Stimulated activated CD4-positive, alpha-beta T cell treated with anti-CD3 and anti-CD28 coated beads, TNF-alpha, amount 100 ng/mL, for 1 hour (primary cell): Measurements from ENCODE around the gene CDKN2AIP.
"Not testable (repeated sequence)": the region's sequence is repeated elsewhere in the genome, so short reads cannot be mapped to it uniquely, and the experiment has no call there.

Experiments
- DNase-seq, 3 donors: peaks; one replicate each; pipeline ENCODE4 v3.0.0-alpha.2; 2020; ENCODE audit warnings: low read depth in 3 of 3, low spot score in 1 of 3

Gene CDKN2AIP

DNA sequence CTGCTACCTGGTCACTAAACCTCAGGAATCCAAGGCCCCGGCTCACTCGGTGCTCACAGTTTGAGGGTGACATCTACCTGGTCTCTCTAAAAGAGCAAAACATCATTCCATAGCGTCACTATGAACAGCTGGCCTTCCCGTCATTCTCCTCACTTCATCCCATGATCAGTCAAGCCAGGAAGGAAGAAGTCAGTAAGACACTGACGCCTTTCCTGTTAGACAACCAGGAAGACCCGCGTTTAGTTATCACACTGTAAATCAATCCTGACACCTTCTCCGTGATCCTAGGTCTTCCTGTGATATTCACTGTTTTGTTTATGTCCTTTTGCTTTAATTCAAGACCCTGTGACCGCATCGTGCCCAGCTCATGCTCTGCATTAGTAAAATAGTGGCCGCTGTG, 31.6 kb upstream of the CDKN2AIP start:
- no peak for DNase-seq

DNA sequence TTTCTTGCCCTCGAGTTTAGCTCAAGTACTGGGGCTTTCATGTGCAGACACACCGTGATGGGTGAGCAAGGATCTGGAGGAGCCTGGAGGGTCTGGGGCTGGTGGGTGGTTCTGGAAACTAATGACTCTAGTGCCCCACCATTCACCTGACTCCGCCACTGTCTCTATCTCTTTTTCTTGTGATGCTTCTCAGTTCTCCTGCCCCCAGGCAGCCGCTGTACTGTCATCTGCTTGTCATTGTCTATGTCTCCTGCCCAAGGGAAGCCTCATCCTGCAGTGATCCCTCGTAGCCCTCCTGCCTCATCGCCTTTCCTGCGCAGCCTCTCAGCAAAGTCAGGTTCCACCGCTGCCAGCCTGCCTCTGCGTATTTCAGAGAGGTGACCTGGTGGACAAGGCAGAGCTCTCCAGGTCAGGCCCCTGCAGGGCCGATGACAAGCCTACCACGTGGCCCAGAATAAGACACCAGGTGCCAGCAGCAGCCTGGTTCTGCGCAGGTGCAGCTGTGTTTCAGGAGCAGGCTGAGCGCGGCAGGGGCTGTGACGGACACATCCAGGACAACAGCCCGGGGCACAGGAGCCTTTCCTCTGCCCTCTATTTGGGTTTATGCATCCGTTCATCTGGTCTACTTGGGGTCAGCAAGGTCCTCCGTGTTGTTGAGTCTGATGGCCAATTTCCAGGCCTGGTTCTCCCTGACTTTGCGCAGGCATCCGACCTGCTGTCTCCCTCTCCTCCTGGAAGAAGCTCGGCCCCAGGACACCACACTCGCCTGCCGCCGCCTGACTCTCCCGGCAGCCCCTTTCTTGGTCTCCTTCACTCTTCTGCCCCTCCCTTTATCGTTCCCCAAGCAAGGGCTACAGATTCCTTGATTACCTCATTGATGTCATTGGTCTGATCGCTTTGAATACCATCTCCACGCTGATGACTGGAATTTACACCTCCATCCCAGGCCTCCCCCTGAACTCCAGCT, 30.9 kb upstream of the CDKN2AIP start:
- no peak for DNase-seq

DNA sequence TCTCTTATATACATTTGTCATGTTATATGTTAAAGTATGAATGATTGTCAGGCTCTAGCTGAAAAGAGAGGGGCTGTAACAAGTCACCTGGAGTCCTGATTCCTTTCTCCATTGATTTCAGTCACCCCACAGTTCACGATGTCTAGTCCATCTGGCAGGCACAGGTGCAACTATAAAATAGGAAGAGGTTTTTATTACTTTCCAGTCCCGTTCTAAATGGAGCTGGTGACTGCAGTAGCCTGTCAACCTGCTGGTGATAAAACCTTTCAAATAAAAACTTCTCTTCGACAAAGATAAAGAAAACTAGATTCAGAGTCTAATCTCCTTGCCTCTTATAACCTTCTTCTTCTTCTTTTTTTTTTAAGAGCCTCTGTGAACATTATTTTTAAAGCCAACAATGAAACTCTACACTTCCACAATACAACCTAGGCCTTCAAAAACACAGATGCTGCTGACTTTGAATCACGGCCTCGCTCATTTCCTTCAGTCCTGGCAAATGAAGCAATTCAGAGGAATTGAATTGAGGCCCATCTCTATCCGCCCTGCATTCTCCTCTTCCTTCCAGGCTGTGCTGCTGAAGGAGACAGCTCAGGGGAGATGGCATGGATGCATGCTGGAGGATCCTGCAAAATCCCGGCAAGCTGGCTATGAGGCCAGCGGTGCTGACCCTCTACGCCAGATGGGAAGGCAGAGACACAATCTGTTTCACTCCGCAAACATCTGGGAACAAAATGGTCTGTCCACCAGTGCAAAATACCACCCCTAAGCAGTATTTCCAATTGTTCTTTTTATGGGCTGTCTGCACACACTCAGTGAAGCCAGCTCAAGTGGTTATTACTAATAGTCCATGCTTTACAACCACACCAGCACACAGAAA, 27.3 kb upstream of the CDKN2AIP start:
- no peak for DNase-seq

DNA sequence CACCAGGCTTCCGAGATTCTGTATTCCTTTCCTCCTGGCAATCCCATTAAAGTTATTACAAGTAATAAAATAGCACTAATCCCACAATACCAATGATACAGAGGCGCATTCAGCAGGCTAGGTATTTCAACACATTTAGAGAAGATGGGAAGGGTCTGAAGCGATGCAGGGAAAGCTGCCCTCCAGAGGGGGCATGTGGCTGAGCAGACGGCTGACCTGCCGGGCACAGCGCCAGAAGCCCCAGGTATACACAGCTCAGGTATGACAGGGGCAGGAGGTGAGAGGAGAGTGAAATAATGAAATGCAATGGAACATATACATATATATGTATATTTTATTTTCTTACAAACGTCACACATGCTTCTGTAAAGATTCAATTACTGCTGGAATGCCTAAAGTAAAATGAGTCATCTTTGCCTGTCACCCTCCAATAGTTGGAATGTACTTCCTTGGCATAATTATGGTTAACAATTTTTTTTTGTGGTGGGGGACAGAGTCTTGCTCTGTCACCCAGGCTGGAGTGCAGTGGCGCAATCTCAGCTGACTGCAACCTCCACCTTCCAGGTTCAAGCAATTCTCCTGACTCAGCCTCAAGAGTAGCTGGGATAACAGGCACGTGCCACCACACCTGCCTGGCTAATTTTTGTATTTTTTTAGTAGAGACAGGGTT, 21.3 kb upstream of the CDKN2AIP start:
- DNase-seq = no peak

DNA sequence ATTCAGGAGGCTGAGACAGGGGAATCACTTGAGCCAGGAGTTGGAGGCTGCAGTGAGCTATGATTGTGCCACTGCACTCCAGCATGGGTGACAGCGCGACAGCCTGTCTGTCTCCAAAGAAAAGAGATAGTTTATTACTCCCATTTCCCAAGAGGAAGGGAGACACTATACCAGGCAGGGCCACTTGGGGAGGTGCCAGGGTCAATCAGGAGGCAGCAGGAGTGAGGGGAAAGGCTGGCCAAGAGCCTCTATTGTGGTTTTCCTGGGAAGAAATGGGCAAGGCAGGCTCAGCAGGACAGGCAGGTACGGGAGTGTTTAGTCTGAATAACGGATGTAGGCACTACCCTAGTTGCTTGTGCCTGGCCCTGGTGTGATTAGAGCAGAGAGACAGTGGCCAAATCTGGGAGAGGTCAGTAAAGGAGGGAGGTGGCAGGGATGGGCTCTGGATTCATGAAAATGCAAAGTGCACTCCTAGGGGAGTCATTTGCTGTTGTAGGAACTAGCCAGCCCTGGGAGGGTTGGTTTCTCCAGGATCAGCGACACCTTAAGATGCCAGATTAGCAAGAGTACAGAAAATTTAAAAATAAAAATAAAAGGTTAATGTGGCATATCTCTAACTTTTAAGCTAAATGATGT, 20.2 kb upstream of the CDKN2AIP start:
- no peak for DNase-seq

DNA sequence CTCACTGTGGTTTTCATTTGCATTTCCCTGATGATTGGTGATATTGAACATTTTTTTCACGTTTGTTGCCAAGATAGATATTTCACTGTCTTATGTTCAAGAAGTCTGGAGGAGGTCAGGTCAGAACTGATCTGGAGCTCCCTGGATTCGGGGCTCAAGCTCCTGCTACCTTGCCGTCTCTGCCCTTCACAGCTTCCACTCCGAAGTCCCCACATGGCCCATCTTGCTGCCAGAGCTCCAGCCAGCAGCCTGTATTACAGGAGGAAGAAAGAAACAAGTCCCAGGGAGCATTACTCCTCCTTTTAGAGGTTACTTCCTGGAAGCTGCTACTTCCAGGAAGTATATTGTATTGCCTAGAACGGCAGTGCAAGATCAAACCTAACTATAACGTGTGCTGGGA, 17.9 kb upstream of the CDKN2AIP start:
- DNase-seq = no peak

DNA sequence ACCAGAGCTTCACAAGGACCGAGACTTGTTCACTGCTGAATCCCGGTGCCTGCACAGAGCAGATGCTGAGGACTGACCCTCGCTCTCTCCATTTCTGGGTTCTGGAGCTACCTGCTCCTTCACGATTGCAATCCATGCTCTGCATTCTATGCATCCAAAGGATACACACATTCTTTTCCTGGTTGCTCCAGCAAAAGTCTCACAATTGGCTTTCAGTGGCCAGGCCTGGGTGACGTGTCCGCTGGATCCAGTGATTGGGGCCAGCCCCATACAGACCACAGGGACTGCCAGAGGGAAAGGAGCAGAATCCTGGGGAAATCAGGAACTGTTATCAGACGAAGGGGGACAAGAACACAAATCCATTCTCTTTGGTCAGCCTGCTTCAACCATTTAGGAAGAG, 14.9 kb upstream of the CDKN2AIP start:
- DNase-seq = no peak

DNA sequence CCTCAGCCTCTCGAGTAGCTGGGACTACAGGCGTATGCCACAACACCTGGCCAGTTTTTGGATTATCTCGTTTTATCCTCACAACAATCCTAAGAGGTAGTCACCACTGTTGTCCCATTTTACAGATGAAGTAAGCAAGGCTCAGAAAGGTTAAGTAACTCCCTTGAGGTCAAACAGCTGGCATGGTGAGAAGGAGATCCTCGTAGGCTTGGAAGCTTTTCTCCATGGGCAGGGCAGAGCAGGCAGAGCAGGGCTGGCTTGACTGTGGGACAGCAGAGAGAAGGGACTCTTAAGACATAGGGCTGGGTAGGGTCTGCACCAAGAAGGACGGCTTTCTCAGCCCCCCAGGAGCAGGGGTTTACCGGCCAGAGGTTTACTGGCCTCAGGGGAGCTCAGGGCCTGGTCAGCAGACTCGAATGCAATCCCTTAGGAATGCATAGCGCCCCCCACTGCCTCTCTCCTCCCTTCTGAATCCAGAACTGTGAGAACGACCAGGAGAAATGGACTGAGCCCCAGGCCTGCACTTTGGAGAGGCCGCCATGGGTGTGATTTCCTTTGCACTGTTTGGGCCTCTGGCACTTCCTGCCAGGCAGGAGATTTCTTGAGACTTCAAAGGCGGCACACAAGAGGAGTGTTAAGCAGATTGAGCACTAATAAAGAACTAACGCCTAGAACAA, 14.0 kb upstream of the CDKN2AIP start:
- DNase-seq = no peak

DNA sequence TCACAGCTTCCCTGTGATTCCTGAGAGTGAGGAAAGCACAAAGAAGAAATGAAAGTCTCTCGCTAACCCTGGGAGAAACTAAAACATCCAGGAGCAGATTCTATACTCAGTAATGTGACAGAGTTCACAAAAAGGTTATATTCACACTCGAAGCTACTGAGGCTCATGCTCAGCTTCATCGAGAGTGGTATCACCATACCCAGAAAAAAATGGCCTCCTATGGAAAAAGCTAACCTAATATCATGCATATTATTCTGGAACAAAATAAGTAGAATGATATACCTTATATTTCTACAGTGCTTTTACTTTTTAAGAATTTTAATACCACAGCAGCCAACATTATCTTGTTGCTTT, 13.5 kb upstream of the CDKN2AIP start:
- DNase-seq = no peak

DNA sequence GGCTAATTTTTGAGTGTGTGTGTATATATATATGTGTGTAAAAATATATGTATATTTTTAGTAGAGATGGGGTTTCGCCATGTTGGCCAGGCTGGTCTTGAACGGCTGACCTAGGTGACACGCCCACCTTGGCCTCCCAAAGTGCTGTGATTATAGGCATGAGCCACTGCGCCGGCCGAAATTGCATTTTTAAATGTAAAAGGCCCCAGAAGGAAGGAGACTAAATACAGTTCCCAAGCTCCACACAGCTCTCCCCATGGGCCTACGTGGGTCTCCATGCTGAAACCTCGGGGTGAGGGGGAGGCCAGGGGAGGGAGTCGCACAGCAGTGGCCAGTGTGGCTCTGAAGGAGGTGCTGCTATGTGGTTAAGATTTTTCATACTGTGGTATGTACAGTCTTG, 12.8 kb upstream of the CDKN2AIP start:
- no peak for DNase-seq

DNA sequence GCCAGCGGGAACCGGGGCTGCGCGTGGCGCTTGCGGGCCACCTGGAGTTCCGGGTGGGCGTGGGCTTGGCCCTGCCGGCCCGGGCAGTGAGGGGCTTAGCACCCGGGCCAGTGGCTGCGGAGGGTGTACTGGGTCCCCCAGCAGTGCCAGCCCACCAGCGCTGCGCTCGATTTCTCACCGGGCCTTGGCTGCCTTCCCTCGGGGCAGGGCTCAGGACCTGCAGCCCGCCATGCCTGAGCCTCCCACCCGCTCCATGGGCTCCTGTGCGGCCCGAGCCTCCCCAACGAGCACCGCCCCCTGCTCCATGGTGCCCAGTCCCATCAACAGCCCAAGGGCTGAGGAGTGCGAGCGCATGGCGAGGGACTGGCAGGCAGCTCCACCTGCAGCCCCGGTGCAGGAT, 11.3 kb upstream of the CDKN2AIP start:
- not testable (repeated sequence) for DNase-seq

DNA sequence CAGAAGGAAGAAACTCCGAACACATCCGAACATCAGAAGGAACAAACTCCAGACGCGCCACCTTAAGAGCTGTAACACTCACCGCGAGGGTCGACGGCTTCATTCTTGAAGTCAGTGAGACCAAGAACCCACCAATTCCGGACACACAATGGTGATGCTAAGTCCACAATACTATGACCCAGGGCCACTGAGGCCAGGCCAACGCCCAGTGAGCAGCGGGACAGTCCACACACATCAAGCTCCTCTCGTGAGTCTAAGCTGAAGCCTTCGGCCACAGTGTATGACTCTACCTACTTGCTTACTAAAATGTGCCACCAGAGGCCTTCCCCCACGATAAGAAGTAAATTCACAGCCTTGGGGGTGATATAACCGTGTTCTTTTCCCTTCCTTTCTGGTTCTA, 10.2 kb upstream of the CDKN2AIP start:
- no peak for DNase-seq

DNA sequence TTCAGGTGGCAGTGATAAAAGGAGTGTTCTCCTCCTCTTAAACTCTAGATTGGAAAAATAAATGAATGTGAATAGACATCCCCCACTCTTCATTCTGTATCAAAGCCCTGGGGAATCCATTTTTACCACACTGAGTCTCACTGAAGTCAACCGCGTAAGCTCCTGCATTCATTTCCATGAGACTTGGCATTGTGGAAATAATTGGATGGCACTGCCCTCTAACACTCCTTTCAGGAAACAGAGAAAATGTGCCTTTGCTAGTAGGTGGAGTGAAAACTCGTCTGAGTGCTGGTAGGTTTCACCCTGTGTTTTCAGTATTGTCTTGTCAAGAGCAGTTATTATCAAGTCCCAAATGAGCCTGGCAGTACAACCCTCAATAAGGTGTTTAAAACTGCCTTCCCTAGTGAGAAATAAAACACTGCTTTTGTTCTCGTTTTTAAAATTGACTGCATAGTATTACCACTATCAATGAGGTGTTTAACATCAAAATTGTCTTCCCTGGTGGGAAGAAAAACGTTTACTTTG, 9.7 kb upstream of the CDKN2AIP start:
- no peak for DNase-seq

DNA sequence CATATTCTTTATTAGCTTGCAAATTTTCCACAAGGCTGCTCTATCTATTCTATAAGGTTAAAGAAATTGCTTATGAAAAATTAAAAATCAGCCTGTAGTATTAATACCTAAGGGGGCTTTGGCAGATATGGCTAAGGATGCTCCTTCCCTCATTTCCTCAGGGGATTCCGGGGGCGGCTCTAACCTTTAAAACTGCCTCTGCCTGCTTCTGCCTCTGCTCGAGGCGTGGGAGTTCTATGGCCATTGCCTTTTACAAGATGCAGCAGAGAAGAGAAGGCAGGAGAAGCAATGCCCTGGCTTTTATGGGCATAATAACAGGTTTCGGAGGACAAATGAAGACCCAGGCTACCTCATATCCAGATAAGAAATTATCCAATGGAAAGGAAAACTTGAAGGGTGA, 8.6 kb upstream of the CDKN2AIP start:
- DNase-seq = no peak

DNA sequence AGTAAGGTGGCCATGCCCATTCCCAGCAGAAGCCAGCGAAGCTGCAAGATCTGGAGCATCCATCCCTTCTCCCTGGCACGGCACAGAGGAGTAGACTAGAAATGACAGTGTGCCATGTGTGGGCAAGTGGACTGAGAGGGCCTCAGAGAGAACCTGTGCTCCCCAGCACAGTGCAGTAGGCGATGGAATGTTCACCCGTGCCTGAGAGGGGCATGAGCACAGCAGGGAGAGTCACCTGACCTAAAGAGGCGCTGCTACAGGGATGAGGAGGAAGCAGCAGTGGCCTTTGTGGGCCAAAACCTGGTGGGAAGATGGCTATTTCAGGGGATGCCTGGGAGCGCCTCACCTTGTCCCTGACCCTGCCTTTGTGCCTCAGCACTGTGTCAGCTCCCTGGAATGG, 8.0 kb upstream of the CDKN2AIP start:
- DNase-seq = no peak

DNA sequence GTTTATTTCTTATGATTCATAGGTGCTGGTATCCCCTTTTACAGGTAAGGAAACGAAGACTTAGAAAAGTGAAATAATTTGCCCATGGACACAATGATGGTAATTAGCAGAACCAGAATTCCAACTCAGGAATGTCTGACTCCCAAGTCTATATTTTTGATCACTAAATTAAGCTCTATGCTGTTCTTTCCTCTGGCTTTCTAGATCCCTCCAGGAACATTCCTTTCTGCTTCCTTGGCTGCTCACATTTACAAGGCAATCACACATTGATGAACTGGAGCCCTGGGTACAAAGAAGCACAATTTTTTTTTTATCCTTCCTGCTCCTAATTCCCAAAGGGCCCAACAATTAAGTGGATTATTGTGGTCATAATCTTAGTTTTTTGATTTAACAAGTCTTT, 7.0 kb upstream of the CDKN2AIP start:
- DNase-seq = no peak

DNA sequence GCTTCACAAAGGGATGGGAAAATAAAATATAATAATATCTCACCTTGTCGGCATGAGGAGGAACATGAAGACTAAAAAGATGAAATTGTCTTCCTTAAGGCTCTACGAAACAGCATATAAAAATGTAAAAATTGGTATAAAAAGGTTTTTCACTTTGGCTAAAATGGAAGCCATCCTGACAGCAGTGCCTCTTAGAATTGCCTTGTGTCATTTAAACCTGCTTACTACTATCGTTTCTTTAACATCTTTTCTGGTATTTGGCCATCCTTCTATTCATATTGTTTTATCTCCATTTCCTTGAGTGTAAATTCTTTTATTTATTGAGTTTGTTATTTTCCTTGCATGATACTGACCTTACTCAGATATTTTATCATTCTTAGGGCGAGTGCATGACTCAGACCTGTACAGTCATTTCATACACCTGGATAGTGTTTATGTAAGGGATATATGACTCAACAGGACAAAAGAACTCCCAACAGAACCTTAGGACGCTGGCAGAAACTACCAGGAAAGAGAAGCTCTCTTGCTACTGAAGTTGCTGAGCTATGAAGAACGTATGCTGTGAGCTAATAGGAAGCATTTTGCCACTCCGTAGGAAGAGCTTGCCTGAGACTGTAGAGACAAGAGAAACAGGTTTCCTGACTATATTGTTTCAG, 5.8 kb upstream of the CDKN2AIP start:
- DNase-seq = no peak

DNA sequence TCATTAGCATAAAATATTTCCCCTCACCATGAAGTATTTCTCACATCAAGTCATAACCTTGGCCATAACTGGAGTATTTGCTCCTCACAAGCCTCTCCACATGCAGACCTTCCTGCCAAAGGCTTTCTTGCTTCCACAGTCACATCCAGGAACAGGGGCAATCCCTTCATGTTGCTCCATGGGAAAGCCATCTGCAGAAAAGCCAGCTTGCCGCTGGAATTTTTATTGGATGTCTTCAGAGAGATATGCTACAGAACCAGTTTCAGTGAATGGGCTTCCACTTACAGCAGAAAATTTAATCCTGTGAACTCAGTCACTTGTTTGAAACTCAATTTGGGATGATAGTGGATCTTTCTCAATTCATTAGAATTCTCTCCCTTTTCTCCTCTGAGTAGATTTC, 3.2 kb upstream of the CDKN2AIP start:
- DNase-seq = no peak

DNA sequence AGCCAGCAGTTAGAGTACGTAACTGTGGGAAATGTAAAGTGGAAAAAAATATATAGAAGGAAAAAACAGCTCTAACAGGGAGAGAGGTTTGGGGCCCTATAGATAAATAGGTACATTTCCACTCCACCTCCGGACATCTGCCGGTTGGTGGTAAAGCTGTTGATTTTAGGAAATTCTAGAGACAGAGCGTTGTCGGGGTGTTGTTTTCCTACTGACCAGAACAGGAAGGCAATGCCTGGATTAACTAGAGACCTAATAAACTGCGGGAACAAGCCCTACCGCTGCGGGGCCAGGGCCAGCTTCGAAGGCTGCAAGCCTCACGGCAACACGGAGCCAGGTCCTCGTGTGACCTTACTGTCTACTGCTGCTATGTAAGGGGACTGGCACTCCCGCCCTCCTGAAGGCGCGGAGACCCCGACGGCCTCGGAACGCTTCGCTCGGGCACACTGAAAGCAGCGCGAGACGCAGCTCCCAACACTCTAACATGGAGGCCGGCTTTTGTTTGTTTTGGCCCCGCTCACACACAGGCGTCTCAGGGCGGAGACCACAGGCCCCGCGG, 702 bp upstream of the CDKN2AIP start:
- peak in 1 of 3 donors; percentile 13 for DNase-seq

DNA sequence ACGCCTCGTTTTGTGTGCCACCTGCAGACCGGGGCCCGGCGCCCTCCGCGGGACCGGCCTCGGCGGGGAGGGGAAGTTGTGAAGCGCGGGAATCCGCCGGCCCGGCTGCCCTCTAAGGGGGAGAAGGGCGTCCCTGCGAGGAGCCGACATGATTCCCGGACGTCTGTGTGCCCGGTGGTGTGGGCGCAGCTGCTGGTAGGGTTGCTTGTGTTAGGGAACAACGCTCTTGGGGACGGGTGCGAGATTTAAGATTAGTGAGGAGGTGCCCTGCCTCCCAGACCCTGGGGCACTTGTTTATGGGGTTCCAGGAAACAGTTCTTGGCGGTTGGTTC, 627 bp downstream of the CDKN2AIP start:
- no peak for DNase-seq
